HG03558 (cell line): ENCODE results near the gene CCDC88A.
"Not testable (repeated sequence)": the region's sequence is repeated elsewhere in the genome, so short reads cannot be mapped to it uniquely, and the experiment has no call there.

Experiments used
- ATAC-seq: cut with Tn5 transposase; IDR thresholded peaks from one replicate; pipeline ENCODE4 v1.9.1; 2021; ENCODE audit warnings: moderate number of reproducible peaks; ENCODE audit not compliant: unreplicated experiment; ENCODE audit errors: extremely low read depth

The CCDC88A gene

DNA sequence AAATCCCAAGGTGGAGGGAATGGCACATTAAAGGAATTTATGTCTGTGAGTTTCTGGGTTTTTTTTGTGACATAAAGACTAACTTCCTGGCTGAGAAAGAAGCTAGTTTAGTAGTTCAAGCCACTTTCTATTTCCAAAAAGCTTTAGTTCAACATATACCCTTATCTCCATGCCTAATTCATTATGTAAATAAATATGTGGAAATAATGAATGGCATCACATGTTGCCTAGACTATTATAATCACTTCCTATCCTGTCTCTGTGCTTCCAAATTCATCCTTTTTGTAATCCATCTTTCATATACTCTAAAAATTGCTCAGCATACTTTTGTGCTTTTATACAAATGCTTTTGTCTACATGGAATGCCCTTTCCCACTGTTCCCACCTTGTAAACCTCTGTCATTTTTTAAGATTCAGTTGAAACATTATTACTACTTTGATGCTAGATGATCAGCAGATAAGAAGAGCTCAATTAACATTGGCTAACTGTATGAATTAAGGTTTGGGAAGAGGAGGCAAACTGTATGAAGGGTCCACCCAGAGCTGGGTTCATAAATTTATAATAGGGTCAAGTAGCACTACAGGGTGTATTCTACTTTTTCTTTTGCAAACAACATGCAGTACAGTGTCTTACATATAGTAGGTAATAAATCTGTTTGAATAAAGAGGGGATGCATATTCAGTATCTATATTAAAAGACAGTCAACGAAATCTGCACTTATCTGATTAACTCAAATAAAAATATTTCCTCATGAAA, 88.9 kb downstream of the CCDC88A start:
- ATAC-seq, result no peak

- no peak for ATAC-seq
Measured at GRCh38 chr2:55327470-55328230, 92.0 kb downstream of the CCDC88A start.

- no peak for ATAC-seq
Measured at GRCh38 chr2:55314985-55315384, 104.7 kb downstream of the CCDC88A start.

GRCh38 chr2:55311444-55311870, 108.2 kb downstream of the CCDC88A start:
- peak; percentile 94 for ATAC-seq

DNA sequence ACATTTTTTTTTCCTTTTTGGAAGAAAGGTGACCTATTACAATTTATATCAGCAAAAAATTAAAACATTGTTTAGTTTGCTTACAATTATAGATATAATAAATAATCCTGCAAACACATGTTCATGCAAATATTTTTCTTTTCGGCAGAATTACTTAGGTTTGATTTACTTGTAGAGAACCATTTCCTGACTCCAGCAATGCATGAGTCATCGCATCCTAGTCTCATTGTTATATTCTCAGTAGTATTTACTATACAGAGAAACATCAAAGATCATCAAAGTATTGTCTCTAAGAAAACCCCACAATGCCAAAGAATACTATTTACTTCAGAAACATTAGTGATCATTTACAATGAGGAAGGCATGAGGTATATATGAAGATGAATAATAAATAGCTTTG, 110.2 kb downstream of the CCDC88A start:
- ATAC-seq, result no peak

DNA sequence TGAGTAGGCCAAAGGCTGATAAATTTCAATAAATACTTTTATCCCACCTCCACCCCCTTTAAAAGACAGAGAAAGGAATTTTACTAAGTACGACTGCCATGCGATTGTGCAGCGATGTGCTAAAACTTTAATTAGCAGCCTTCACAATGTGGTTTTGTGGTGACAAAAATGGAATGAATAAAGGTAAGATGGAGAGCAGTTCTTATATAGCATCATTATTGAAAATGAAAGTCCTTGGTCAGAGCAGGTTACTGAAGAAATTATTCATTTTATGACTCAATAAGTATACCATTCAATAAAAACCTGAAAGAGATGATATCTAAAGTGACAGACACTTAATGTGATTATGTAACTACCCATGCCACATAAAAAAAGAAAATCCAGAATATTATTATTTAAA, 117.4 kb downstream of the CCDC88A start:
- peak; percentile 71 for ATAC-seq

- no peak for ATAC-seq
Measured at GRCh38 chr2:55301277-55301676, 118.4 kb downstream of the CCDC88A start.

DNA sequence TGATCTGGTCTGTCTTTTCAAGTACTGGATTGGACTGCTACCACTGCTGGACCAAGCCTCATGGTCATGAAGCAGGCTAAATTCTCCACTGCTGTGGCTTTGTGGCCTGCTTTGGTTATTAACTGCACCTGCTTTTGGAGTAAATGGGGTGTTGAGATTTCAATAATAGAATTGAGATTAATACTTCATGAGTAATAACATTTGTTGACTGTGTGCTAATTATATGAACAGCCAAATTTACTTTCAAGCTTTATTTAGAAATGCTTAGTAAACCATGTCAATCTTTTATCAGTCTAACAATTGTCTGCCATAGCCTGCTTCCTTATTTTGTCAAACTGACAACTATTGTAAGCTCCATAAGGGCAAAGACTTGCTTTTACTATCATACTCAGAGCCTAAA, 123.3 kb downstream of the CCDC88A start:
- no peak for ATAC-seq

DNA sequence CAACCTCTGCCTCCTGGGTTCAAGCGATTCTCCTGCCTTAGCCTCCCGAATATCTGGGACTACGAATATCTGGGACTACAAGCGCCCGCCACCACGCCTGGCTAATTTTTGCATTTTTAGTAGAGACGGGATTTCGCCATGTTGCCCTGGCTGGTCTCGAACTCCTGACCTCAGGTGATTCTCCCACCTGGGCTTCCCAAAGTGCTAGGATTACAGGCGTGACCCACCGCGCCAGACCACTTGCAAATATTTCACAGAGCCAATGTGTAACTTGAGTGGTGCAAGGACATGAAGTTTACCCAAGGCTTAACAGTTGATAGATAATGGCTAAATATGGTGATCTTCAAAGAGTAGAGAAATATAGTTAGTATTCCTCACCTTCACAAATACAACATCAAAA, 136.6 kb downstream of the CCDC88A start:
- ATAC-seq, result no peak

DNA sequence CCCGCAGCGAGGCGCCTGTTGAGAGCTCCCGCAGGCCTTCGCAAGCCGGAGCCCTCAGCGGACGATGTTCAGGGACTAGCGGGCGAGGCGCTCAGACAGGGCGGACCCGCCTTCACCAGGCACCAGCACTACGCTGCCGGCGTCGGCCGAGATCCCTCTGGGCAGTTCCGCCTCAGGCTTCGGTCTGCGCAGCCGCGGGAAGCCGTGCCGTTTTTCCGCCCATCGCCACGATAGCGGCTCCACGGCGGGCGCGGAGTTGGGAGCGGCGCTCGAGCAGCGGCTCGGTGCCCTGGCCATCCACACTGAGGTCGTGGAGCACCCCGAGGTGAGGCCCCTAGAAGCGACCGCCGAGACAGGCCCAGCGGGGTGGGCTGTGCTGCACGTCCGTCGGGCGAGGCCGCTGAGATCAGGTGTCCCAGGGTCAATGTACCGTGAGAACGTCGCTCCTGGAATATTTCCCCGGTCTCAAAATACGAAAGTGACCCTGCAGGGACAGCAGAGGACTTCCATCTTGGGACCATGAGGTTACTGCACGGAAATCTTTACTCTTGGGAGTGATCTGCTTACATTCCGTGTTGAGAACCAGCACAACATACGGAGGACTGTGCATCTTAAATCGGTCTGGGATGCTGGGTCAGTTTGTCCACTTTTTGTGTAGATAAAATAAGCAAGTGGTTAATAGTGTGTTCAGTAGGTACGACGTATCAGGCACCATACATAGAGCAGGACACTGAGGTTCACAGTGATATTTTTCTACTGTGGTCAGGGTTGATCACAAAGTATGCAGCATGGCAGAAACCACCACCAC, 137.3 kb downstream of the CCDC88A start:
- peak; percentile 94 for ATAC-seq

DNA sequence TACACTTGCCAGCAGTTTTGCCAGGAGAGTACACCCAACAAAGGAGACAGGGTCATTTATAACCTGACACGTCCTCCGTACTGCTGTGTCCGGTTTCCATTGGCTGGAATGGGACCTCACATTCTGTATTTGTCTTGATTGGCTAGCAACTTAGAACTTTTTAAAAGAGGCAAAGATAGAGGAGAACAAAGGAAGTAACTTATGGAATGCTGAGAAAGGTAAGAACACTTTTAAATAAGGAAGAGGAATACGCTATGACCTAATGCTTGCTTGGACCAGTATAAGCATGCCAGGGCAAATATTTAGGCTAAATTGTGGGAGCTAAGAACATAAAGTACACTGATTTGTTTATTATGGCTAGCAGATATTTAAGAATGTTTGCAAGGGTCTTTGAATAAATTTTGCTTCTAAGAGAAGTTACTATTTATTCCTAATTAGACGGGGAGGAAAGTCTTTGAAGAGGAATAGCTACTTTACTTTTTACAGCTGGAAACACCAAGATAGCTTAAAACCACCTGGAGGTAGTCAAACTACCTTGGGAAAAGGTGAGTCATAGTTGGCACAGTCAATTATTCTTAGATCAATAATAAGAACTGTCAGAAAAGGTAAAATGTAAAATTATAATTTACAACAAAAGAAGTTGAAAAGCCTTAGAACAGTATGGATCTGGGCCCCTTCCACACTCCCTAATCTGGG, 138.7 kb downstream of the CCDC88A start:
- ATAC-seq, result not testable (repeated sequence)

DNA sequence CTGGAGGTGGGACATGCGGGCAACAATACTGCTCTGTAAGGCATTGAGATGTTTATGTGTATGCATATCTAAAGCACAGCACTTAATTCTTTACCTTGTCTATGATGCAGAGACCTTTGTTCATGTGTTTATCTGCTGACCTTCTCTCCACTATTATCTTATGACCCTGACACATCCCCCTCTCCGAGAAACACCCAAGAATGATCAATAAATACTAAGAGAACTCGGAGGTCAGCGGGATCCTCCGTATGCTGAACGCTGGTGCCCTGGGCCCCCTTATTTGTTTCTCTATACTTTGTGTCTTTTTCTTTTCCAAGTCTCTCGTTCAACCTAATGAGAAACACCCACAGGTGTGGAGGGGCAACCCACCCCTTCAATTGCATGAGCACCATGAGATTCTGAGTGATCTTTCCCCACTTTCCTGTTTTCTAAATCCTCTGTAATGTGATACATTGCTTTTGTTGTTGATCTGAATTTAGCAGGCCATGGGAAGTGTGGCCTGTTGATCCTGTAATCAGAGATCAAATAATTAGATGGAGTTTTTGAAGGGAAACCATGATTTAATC, 139.7 kb downstream of the CCDC88A start:
- ATAC-seq, result not testable (repeated sequence)

DNA sequence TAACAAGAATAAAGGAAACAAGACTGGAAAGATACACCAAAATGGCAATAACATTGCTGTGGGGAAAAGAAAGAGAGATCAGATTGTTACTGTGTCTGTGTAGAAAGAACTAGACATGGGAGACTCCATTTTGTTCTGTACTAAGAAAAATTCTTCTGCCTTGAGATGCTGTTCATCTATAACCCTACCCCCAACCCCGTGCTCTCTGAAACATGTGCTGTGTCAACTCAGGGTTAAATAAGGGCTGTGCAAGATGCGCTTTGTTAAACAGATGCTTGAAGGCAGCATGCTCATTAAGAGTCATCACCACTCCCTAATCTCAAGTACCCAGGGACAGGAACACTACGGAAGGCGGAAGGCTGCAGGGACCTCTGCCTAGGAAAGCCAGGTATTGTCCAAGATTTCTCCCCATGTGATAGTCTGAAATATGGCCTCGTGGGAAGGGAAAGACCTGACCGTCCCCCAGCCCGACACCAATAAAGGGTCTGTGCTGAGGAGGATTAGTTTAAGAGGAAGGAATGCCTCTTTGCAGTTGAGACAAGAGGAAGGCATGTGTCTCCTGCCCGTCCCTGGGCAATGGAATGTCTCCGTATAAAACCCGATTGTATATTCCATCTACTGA, 140.3 kb downstream of the CCDC88A start:
- not testable (repeated sequence) for ATAC-seq

DNA sequence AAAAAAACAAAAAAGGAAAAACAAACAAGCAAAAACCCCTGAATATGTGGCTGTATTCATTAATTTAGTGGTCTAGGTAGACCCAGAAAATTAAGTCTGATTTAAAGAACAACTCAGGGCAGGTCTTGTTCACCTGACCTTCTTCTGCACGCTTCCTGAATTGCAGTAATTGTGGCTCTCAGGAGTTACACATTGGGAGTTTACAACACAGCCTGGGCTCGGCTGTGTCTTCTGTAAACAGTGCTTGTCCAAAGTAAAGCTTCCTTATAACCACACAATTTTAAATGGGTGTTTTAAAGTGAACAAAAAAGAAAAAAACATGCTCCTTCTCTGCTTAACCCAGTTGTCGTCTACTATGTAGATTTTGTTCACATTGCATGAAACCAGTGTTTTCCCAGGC, 142.3 kb downstream of the CCDC88A start:
- ATAC-seq, result no peak

DNA sequence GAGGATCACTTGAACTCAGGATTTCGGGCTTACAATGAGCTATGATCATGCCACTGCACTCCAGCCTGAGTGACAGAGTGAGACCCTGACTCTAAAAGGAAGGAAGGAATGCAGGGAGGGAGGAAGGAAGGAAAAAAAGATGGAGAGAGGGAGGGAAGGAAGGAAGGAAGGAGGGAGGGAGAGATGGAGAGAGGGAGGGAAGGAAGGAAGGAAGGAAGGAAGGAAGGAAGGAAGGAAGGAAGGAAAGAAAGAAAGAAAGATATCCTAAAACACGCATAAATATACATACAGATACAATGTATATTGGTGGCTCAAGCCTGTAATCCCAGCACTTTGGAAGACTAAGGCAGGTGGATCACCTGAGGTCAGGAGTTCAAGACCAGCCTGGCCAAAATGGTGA, 145.3 kb downstream of the CCDC88A start:
- not testable (repeated sequence) for ATAC-seq

GRCh38 chr2:55269645-55269990, 150.0 kb downstream of the CCDC88A start:
- no peak for ATAC-seq

- ATAC-seq, result peak; percentile 87
Measured at GRCh38 chr2:55268907-55269644, 150.6 kb downstream of the CCDC88A start, which contains the start of gene MTIF2. Gene MTIF2, minus strand, starts transcription at chr2:55269231. Its CDS starts 5,373 bp downstream, at chr2:55263858.

DNA sequence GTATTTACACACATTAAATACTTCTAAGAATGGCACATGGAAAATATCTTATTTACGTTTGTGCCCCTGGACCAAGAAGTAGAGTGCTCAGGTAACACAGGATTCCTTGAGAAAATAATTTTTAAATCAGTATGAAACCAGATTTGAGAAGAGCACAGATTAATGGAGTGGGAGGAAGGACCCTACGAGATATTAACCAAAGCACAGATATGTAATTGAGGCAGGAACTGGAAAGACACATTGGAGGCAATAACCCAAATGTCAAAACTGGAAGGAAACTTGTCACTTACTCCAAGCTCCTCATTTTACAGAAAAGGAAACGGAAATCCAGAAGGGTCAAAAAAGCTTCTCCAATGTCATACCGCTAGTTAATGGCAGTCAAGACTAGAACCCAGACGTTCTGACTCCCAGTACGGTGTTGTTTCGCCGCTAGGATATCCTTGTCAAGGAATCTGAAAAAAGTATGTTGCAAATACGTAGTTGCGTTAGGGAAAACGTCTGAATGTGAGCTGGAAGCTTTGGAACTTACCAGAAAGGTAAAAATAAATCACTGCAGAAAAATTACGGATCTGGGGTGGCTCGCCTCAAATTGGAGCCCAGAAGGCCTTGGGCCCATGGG, 151.3 kb downstream of the CCDC88A start:
- no peak for ATAC-seq
